DOHH2 (cell line): ENCODE results near the gene SLC38A6.

Source experiments
- H3F3A ChIP-seq: fragments of 200-600 bp; sonication (generic), shearing (Covaris generic); 2 replicates; pipeline ENCODE4 v1.6.0; 2016; ENCODE audit warnings: antibody characterized with exemption, mild to moderate bottlenecking; ENCODE audit not compliant: control insufficient read depth, insufficient read depth
- H3K27ac ChIP-seq: fragments of 200-600 bp; sonication (generic); 2 replicates; pipeline ENCODE4 v1.5.1; 2014; ENCODE audit warnings: low read depth, mild to moderate bottlenecking, low read length, moderate library complexity
- H3K27me3 ChIP-seq: fragments of 200-600 bp; sonication (generic); 2 replicates; pipeline ENCODE4 v1.6.1; 2014; ENCODE audit warnings: mild to moderate bottlenecking, low read length, mixed read lengths; ENCODE audit not compliant: control insufficient read depth
- H3K36me3 ChIP-seq: fragments of 200-600 bp; sonication (generic); 2 replicates; pipeline ENCODE4 v1.6.1; 2014; ENCODE audit warnings: mild to moderate bottlenecking, low read length, moderate library complexity, mixed read lengths; ENCODE audit not compliant: control insufficient read depth
- H3K4me1 ChIP-seq: fragments of 200-600 bp; sonication (generic); 2 replicates; pipeline ENCODE4 v1.6.1; 2014; ENCODE audit warnings: mild to moderate bottlenecking, low read length, mixed read lengths; ENCODE audit not compliant: control insufficient read depth
- H3K4me2 ChIP-seq: fragments of 200-600 bp; sonication (generic); 2 replicates; pipeline ENCODE4 v1.6.0; 2014; ENCODE audit warnings: mild to moderate bottlenecking, low read length, moderate library complexity
- H3K4me3 ChIP-seq: fragments of 200-600 bp; sonication (generic); 2 replicates; pipeline ENCODE4 v1.5.1; 2014; ENCODE audit warnings: mild to moderate bottlenecking, low read length, mixed read lengths
- H3K79me2 ChIP-seq: fragments of 200-600 bp; sonication (generic); 2 replicates; pipeline ENCODE4 v1.6.1; 2014; ENCODE audit warnings: mild to moderate bottlenecking, low read length, mixed read lengths; ENCODE audit not compliant: control insufficient read depth
- H3K9me2 ChIP-seq: fragments of 200-600 bp; sonication (generic); replicated peaks from 2 replicates; pipeline ENCODE4 v1.6.1; 2014; ENCODE audit warnings: mild to moderate bottlenecking, low read length, mixed read lengths; ENCODE audit not compliant: control insufficient read depth
- H3K9me3 ChIP-seq: fragments of 200-600 bp; sonication (generic); 2 replicates; pipeline ENCODE4 v1.6.1; 2014; ENCODE audit warnings: antibody characterized with exemption, low read length, mixed read lengths; ENCODE audit not compliant: control insufficient read depth, insufficient read depth
- H4K20me1 ChIP-seq: fragments of 200-600 bp; sonication (generic); 2 replicates; pipeline ENCODE4 v1.6.0; 2014; ENCODE audit warnings: low read depth, mild to moderate bottlenecking, antibody characterized with exemption, low read length, moderate library complexity; ENCODE audit not compliant: control insufficient read depth, insufficient read depth
- CTCF ChIP-seq: fragments of 200-600 bp; sonication (generic); IDR thresholded peaks from one replicate; pipeline ENCODE4 v1.5.1; 2014; ENCODE audit warnings: antibody characterized with exemption, mild to moderate bottlenecking, low read depth, low read length; ENCODE audit not compliant: poor library complexity, severe bottlenecking
- EZH2phosphoT487 ChIP-seq: fragments of 200-600 bp; sonication (generic); IDR thresholded peaks from 2 replicates; pipeline ENCODE4 v1.6.1; 2017; ENCODE audit warnings: borderline replicate concordance, mild to moderate bottlenecking, antibody characterized with exemption, low read length, moderate library complexity, mixed read lengths

SLC38A6 gene

GRCh38 chr14:61041704-61042103 is 60.7 kb downstream of the SLC38A6 start:
- Histone ChIP-seq H3K27ac (no peak overlapping the region), H3K4me2 (no peak overlapping the region), H3K27me3 (no peaks in the 10 kb centered on the region), H3K9me3 (no peaks in the 10 kb centered on the region), H3K36me3 (no peaks in the 10 kb centered on the region), H3F3A (no peaks in the 10 kb centered on the region), H3K9me2 (no peaks in the 10 kb centered on the region), H3K4me1 (peaks cover 38% of the 10 kb centered on the region), H4K20me1 (no peaks in the 10 kb centered on the region), H3K79me2 (no peaks in the 10 kb centered on the region), H3K4me3 (no peak overlapping the region)
- TF ChIP-seq EZH2phosphoT487 (no peak), CTCF (no peak)

- no peaks in the 10 kb centered on the region for H3F3A ChIP-seq
- H3K4me1 ChIP-seq = peaks cover 33% of the 10 kb centered on the region
- H3K27ac ChIP-seq = no peak overlapping the region
- no peaks in the 10 kb centered on the region for H4K20me1 ChIP-seq
- no peak overlapping the region for H3K4me3 ChIP-seq
- no peak overlapping the region for H3K4me2 ChIP-seq
- no peaks in the 10 kb centered on the region for H3K36me3 ChIP-seq
- TF ChIP-seq EZH2phosphoT487 = no peak
- TF ChIP-seq CTCF = no peak
- no peaks in the 10 kb centered on the region for H3K79me2 ChIP-seq
- H3K9me2 ChIP-seq = no peaks in the 10 kb centered on the region
- no peaks in the 10 kb centered on the region for H3K9me3 ChIP-seq
- no peaks in the 10 kb centered on the region for H3K27me3 ChIP-seq
These were observed 61.2 kb downstream of the SLC38A6 start for GRCh38 chr14:61042220-61042619.

- Histone ChIP-seq H3K27me3 (no peaks in the 10 kb centered on the region), H3F3A (no peaks in the 10 kb centered on the region), H3K4me2 (no peak overlapping the region), H3K9me2 (no peaks in the 10 kb centered on the region), H4K20me1 (no peaks in the 10 kb centered on the region), H3K4me1 (peaks cover 23% of the 10 kb centered on the region), H3K4me3 (no peak overlapping the region), H3K36me3 (no peaks in the 10 kb centered on the region), H3K27ac (no peak overlapping the region), H3K79me2 (no peaks in the 10 kb centered on the region), H3K9me3 (no peaks in the 10 kb centered on the region)
- no peak for TF ChIP-seq CTCF
- TF ChIP-seq EZH2phosphoT487 = no peak
These were observed 62.5 kb downstream of the SLC38A6 start for GRCh38 chr14:61043506-61043905.

GRCh38 chr14:61047021-61047420 is 66.0 kb downstream of the SLC38A6 start:
- no peak overlapping the region for H3K4me3 ChIP-seq
- H3K4me2 ChIP-seq = no peak overlapping the region
- no peaks in the 10 kb centered on the region for H3K4me1 ChIP-seq
- no peaks in the 10 kb centered on the region for H3K27me3 ChIP-seq
- H3K9me3 ChIP-seq = no peaks in the 10 kb centered on the region
- peaks cover under 1% of the 10 kb centered on the region; the same call in 1 of the 2 replicates for H3F3A ChIP-seq
- H3K36me3 ChIP-seq = no peaks in the 10 kb centered on the region
- no peaks in the 10 kb centered on the region for H3K79me2 ChIP-seq
- no peaks in the 10 kb centered on the region for H3K9me2 ChIP-seq
- no peaks in the 10 kb centered on the region for H4K20me1 ChIP-seq
- TF ChIP-seq EZH2phosphoT487 = no peak
- TF ChIP-seq CTCF = no peak
- H3K27ac ChIP-seq = no peak overlapping the region
